ENCODE data around the gene GRID1. TPM values are rescaled to one million over a fixed set of nuclear protein-coding genes. Genes with fewer than 3 reads are reported as not detected.

The GRID1 gene
- total RNA-seq, 4 donors from 2014 or later, result 0.35 to 10.7 (median 1.3) TPM

DNA sequence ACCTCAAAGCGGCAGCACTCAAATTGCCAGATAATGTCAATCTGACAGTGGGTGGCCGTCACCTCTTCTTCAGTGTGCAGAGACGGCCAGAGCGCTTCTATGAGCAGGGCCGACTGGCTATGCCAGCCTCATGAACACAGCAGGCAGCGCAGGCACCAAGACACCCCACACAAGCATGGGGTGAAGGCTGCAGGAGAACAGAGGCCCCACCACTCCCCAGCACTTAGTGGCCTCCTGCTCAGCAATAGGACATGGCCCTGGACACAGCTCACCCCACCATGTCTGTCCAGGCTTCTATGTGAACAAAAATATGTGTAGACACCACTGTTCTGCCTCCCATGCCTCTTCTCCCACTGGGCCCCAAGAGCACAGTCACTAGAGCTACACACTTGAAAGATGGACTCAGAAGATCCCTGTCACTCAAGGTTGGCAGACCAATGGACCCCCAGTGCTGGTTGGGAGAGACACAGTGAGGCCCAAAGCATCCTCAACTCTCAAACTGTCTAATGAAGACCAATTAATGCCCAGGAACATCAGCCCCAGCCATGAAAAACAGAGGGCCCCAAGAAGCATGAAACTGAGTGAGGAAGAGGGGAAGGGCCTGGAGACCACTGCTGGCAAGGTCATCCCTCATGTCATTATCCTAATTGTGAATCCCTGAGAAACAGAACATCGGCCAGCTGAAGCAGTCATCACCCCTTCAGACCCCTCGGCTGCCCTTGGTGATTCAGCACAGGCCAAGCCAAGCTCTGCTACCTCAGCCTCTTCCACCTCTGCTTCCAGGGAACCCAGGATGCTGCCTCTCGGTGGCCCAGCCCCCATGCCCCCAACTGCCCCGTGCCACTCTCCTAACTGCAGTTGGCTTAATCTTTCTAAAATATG is 77.7 kb downstream of the GRID1 start:
- TF ChIP-seq, protein P1, sequence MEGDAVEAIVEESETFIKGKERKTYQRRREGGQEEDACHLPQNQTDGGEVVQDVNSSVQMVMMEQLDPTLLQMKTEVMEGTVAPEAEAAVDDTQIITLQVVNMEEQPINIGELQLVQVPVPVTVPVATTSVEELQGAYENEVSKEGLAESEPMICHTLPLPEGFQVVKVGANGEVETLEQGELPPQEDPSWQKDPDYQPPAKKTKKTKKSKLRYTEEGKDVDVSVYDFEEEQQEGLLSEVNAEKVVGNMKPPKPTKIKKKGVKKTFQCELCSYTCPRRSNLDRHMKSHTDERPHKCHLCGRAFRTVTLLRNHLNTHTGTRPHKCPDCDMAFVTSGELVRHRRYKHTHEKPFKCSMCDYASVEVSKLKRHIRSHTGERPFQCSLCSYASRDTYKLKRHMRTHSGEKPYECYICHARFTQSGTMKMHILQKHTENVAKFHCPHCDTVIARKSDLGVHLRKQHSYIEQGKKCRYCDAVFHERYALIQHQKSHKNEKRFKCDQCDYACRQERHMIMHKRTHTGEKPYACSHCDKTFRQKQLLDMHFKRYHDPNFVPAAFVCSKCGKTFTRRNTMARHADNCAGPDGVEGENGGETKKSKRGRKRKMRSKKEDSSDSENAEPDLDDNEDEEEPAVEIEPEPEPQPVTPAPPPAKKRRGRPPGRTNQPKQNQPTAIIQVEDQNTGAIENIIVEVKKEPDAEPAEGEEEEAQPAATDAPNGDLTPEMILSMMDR (IDR thresholded peaks at IDR 0.05), result no peak
- TF ChIP-seq POLR2A (IDR thresholded peaks at IDR 0.05), result no peak
- Histone ChIP-seq H3K36me3 (no peaks in the 10 kb centered on the region), H3K4me1 (no peaks in the 10 kb centered on the region), H3K4me3 (no peak overlapping the region), H3K27ac (no peak overlapping the region), H3K27me3 (no peaks in the 10 kb centered on the region), H3K9me3 (no peaks in the 10 kb centered on the region)
- peak in 2 of 3 donors; percentile 18 to 28 for DNase-seq

DNA sequence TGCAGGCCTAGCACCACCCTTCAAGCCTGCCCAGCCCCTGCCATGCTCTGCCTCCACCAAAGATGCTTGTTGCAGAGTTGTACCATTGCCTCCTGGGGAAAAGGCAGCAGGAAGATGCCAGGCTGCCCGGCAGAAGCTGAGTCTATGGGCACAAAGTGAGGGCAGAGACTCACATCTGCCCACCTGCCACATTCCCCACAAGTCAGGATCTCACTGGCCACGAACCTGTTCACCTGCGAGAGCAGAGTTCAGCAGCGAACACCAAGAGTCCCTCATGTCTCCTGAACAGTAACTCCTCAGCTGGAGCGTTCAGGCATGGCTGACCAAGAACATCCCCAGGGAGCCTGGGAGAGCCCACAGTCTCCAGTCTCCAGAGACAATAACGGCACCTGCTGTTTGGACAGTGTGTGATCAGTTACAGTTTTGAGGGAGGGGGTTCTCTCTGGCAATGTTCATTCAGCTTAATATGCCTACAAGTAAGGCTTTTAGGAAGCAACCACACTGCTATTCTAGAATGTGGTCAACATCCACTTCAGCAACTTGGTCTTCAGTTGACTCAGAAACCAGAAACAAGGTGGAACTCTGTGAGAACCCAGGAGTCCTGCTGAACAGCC is 78.5 kb downstream of the GRID1 start:
- no peaks in the 10 kb centered on the region for H3K4me1 ChIP-seq
- no peak overlapping the region for H3K4me3 ChIP-seq
- no peaks in the 10 kb centered on the region for H3K9me3 ChIP-seq
- no peak for DNase-seq
- H3K27ac ChIP-seq, result no peak overlapping the region
- H3K27me3 ChIP-seq, result no peaks in the 10 kb centered on the region
- no peaks in the 10 kb centered on the region for H3K36me3 ChIP-seq
- TF ChIP-seq, protein P1 (IDR thresholded peaks at IDR 0.05), result no peak
- no peak for TF ChIP-seq POLR2A (IDR thresholded peaks at IDR 0.05)

DNA sequence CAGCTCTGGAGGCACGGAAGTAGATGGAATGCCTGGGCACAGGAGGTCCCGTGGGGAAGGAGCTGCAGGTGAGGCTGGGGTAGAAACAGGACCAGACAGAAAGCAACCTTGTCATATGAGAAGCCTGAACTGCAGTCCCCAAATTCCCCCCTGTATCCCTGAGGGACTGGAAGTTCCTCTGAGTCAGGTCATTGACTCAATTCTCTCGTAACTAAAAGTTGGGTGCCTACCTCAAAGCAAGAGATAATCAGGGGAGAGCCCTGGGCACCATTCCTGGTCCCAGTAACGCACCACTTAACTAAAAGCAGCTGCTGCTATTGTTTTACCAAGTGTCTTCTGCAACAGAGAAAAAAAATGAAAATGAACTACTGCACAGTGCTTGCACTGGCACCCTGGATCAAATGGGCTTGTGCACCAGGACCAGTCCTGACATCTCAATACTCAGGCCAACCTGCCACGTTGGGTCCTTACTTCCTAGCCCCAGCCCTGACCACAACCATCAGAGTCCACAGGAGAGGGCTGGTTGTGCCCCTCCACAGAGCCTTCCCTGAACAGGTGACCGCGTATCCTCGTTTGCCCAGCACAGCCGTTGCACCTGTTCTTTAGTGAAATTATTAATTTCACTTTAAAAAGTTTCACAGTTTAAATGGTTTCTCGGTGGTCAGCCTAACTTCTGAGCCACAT is 79.3 kb downstream of the GRID1 start:
- H3K4me3 ChIP-seq, result no peak overlapping the region
- H3K4me1 ChIP-seq, result no peaks in the 10 kb centered on the region
- no peak for TF ChIP-seq POLR2A (IDR thresholded peaks at IDR 0.05)
- TF ChIP-seq, protein P1 (IDR thresholded peaks at IDR 0.05), result no peak
- no peaks in the 10 kb centered on the region for H3K36me3 ChIP-seq
- no peak for DNase-seq
- no peak overlapping the region for H3K27ac ChIP-seq
- H3K27me3 ChIP-seq, result no peaks in the 10 kb centered on the region
- H3K9me3 ChIP-seq, result no peaks in the 10 kb centered on the region

DNA sequence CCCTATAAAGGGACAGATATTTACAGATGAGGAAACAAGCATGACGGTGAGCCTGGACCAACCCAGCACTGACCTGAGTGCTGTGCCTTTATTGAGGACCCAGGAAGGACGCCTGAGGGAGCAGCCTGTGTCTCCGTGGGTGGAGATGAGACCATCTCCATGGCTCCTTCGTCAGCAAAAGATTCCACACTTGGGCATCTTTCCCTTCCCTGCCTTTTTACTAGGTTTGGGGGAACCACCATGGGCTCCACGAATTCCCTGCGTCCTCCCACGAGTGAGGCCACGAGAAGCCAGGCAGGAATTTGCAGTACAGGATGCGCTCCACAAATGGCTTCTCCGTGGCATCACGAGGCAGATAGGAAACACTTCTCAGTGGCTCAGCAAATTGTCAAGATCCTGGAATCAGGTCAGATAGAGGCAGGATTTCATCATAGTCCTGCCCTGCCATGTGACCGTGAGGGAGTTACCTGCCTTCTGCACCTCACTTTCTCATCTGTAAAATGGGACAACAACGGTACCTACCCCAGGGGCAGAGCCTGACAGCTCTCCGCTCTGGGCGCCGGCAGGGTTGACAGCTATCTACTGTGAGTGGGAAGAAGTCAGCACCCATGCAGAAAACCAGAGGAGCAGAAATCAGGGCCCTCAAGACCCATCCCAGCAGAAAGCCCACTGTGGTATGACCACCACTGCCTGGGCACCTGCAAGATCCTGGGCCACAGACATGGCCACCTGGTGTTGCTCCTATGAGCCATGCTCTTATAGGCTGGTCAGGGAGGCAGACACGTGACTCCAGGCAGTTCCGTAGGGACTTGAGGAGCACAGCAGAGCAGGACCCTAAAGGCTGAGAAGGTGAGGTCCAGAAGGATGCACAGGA is 80.1 kb downstream of the GRID1 start:
- no peak overlapping the region for H3K27ac ChIP-seq
- no peaks in the 10 kb centered on the region for H3K36me3 ChIP-seq
- no peaks in the 10 kb centered on the region for H3K27me3 ChIP-seq
- no peak for TF ChIP-seq POLR2A (IDR thresholded peaks at IDR 0.05)
- TF ChIP-seq, protein P1 (IDR thresholded peaks at IDR 0.05), result no peak
- no peaks in the 10 kb centered on the region for H3K4me1 ChIP-seq
- no peaks in the 10 kb centered on the region for H3K9me3 ChIP-seq
- no peak overlapping the region for H3K4me3 ChIP-seq
- DNase-seq, result no peak

All from Peyer's patch (tissue), 4 donors.